HepG2 (cell line): ENCODE results near the gene LCN1. TPM values are rescaled to one million over a fixed set of nuclear protein-coding genes. Genes with fewer than 3 reads are reported as not detected.

ENCODE experiments used
- ATAC-seq: fragments of 200-7000 bp; cut with Tn5 transposase; 3 replicates; pipeline ENCODE4 v1.9.1; 2020; ENCODE audit warnings: mild to moderate bottlenecking, moderate library complexity
- BruUV-seq: library from RNA; stranded (reverse); fragments of 400-500 nt; replicated peaks from 2 replicates; lab custom pipeline; 2021; lab: Mats Ljungman, UMichigan
- CTCF ChIA-PET: fragments of 300-600 bp; formaldehyde crosslinking; extraction: SDS; loops from one replicate; lab custom pipeline; 2021; ENCODE audit warnings: low total read pairs, inconsistent platforms, low intra/inter-chr PET ratio; lab: Yijun Ruan, JAX
- POLR2A ChIA-PET: fragments of 350-600 bp; sonication (Branson Sonifier 250); formaldehyde crosslinking; loops from one replicate; lab custom pipeline; 2020; ENCODE audit warnings: antibody characterized with exemption, inconsistent platforms; lab: Yijun Ruan, JAX
- DNase-seq: peaks from one replicate; pipeline ENCODE4 v3.0.0-alpha.2; 2015; ENCODE audit warnings: low spot score
- FAIRE-seq: peaks from 3 replicates; lab custom pipeline; 2011; peaks lifted over from hg19 to GRCh38; lab: Jason Lieb, UNC
- H2AFZ ChIP-seq: one replicate; pipeline ENCODE4 v1.6.1; 2011; ENCODE audit warnings: low read length, inconsistent platforms
- H3K27ac ChIP-seq: fragments of 300-600 bp; 3 replicates; pipeline ENCODE4 v1.8.0; 2011; ENCODE audit warnings: mixed run types, mild to moderate bottlenecking, mixed read lengths, low read length, inconsistent platforms; ENCODE audit not compliant: insufficient read depth; ENCODE audit errors: extremely low read length
- H3K27me3 ChIP-seq, 2 experiments: fragments of 200-600 bp in 1 of 2; 2 replicates in 1 of 2; 3 replicates in 1 of 2; pipeline versions ENCODE4 v1.6.0 to v1.8.0; 2011; ENCODE audit warnings: low read length in 2 of 2, mild to moderate bottlenecking in 2 of 2, moderate library complexity in 2 of 2, inconsistent platforms in 1 of 2; ENCODE audit not compliant: insufficient read depth in 2 of 2, control insufficient read depth in 1 of 2
- H3K36me3 ChIP-seq, 2 experiments: fragments of 200-600 bp in 1 of 2; replicated peaks in 1 of 2; 2 replicates in 1 of 2; 3 replicates in 1 of 2; pipeline versions ENCODE4 v1.5.1 to v1.8.0; 2011; ENCODE audit warnings: low read length in 2 of 2, inconsistent platforms in 1 of 2; ENCODE audit not compliant: insufficient read depth in 2 of 2, control insufficient read depth in 1 of 2
- H3K4me1 ChIP-seq: 2 replicates; pipeline ENCODE4 v1.5.1; 2012; ENCODE audit warnings: low read length, inconsistent platforms; ENCODE audit not compliant: insufficient read depth
- H3K4me2 ChIP-seq: 2 replicates; pipeline ENCODE4 v1.6.0; 2011; ENCODE audit warnings: low read depth, low read length, inconsistent platforms
- H3K4me3 ChIP-seq, 3 experiments: fragments of 200-600 bp in 1 of 3; sonication (generic), shearing (Covaris generic) in 1 of 3; replicated peaks in 1 of 3; 2 replicates each; pipeline ENCODE4 v1.5.1; 2011 to 2016; ENCODE audit warnings: low read length in 3 of 3, inconsistent platforms in 2 of 3, low read depth in 2 of 3, mild to moderate bottlenecking in 2 of 3, control low read depth in 1 of 3, mixed read lengths in 1 of 3; ENCODE audit not compliant: insufficient read depth in 1 of 3
- H3K79me2 ChIP-seq: one replicate; pipeline ENCODE4 v1.6.1; 2011; ENCODE audit warnings: low read length, inconsistent platforms; ENCODE audit not compliant: insufficient read depth
- H3K9ac ChIP-seq: 2 replicates; pipeline ENCODE4 v1.6.0; 2011; ENCODE audit warnings: mild to moderate bottlenecking, low read depth, low read length, inconsistent platforms; ENCODE audit not compliant: insufficient read depth
- H3K9me3 ChIP-seq: 2 replicates; pipeline ENCODE4 v1.5.1; 2012; ENCODE audit warnings: mild to moderate bottlenecking, low read length
- H4K20me1 ChIP-seq: 2 replicates; pipeline ENCODE4 v1.6.0; 2011; ENCODE audit warnings: inconsistent platforms, mild to moderate bottlenecking, low read length, moderate library complexity; ENCODE audit not compliant: insufficient read depth
- ADNP ChIP-seq: sonication (generic); formaldehyde crosslinking; IDR thresholded peaks from 2 replicates; pipeline ENCODE4 v1.4.0; 2020; ENCODE audit warnings: missing genetic modification reagents
- BRCA1 ChIP-seq: sonication (generic); formaldehyde crosslinking; IDR thresholded peaks from 2 replicates; pipeline ENCODE4 v1.4.0; 2020; ENCODE audit warnings: missing genetic modification reagents
- HNRNPH1 ChIP-seq: fragments of 200-400 bp; formaldehyde crosslinking; optimal IDR thresholded peaks from 2 replicates; pipeline ENCODE3; 2017; ENCODE audit warnings: mild to moderate bottlenecking, low read depth, low read length
- NONO ChIP-seq, 2 experiments: fragments of 450-650 bp in 1 of 2; sonication (generic) in 1 of 2; formaldehyde crosslinking in 1 of 2; IDR thresholded peaks in 1 of 2; conservative IDR thresholded peaks in 1 of 2; 2 replicates each; pipeline versions ENCODE4 v1.6.1 to v1.8.0; 2017 to 2022; ENCODE audit warnings: mild to moderate bottlenecking in 1 of 2, missing genetic modification reagents in 1 of 2, moderate library complexity in 1 of 2
- NRL ChIP-seq: sonication (generic); formaldehyde crosslinking; IDR thresholded peaks from 2 replicates; pipeline ENCODE4 v1.5.0; 2020; ENCODE audit warnings: missing genetic modification reagents, mild to moderate bottlenecking, moderate library complexity, borderline replicate concordance
- ZNF383 ChIP-seq: sonication (generic); formaldehyde crosslinking; IDR thresholded peaks from 2 replicates; pipeline ENCODE4 v1.4.0; 2020; ENCODE audit warnings: missing genetic modification reagents, mild to moderate bottlenecking, borderline replicate concordance
- WGBS: methylation state at CpG from one replicate; pipeline ENCODE4 v1.1.6; 2017; ENCODE audit warnings: low lambda C conversion rate; 5-methylcytosine and 5-hydroxymethylcytosine counted together
- in situ Hi-C: cut with HindIII; loops from 2 replicates; pipeline ENCODE4 v1.10.0; 2017; ENCODE audit warnings: low pct_unique_long_range_greater_than_20kb; ENCODE audit not compliant: extremely low pct_ligation_motif_present
- intact Hi-C: fragments of 100-400 bp; cut with micrococcal nuclease; formaldehyde crosslinking; loops from one replicate; pipeline ENCODE4 v1.10.0; 2022; ENCODE audit not compliant: unreplicated experiment
- polyA plus RNA-seq, 8 experiments: library from polyadenylated mRNA; depleted of rRNA in 3 of 8; stranded (reverse) in 7 of 8; unstranded in 1 of 8; fragments of >200 nt; fragmentation: Illumina TruSeq in 4 of 8; extraction: Trizol in 4 of 8; gene quantifications; 2 replicates each; pipeline versions ENCODE4 v1.2.1 to v1.2.3, GENCODE V29; 2011 to 2016; ENCODE audit warnings: low read depth in 4 of 8, missing spikeins in 1 of 8, mixed read lengths in 1 of 8; ENCODE audit not compliant: insufficient read depth in 1 of 8
- total RNA-seq, 5 experiments: library from RNA; depleted of rRNA; stranded (reverse); fragments of >200 nt; fragmentation: Illumina TruSeq; extraction: Trizol; gene quantifications; 2 replicates each; pipeline ENCODE4 v1.2.3, GENCODE V29; 2016; ENCODE audit warnings: low read depth in 1 of 5
- TF ChIP-seq, protein P1 (sequence below): sonication (generic); formaldehyde crosslinking; IDR thresholded peaks from 2 replicates; pipeline ENCODE4 v1.8.1; 2023; ENCODE audit warnings: mild to moderate bottlenecking, missing genetic modification reagents
- TF ChIP-seq, protein P2 (sequence below): sonication (generic); formaldehyde crosslinking; IDR thresholded peaks from 2 replicates; pipeline ENCODE4 v1.4.0; 2020; ENCODE audit warnings: low read depth, missing genetic modification reagents
- TF ChIP-seq, protein P3 (sequence below): sonication (generic); formaldehyde crosslinking; IDR thresholded peaks from 2 replicates; pipeline ENCODE4 v1.5.0; 2020; ENCODE audit warnings: missing genetic modification reagents

LCN1 gene
- total and polyA plus RNA-seq, 2 of the 13 experiments (the other 11 are each of a cell fraction or from before 2014, with no cell fraction given): not detected

DNA sequence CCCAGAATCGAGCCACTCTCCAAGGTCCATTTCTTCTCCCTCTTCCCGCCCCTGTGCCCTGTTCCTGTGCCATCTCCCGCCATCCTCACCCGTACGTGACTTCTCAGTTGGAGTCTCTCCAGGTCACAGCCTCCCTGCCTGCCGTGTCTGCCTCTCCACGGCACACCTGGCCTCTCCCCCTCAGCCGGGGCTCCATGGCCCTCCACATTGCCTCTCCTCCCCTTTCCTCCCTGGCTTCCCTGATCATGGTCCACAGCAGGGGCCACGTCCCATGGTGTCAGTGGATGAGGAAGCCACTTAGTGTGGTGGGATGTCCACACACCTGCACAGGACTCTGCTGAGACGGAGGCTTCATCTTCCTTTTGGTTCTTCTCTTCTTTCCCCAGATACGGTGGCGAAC, 42.6 kb downstream of the LCN1 start (continued):
- TF ChIP-seq BRCA1 (CRISPR knock-in tag): no peak
- TF ChIP-seq, protein P1, sequence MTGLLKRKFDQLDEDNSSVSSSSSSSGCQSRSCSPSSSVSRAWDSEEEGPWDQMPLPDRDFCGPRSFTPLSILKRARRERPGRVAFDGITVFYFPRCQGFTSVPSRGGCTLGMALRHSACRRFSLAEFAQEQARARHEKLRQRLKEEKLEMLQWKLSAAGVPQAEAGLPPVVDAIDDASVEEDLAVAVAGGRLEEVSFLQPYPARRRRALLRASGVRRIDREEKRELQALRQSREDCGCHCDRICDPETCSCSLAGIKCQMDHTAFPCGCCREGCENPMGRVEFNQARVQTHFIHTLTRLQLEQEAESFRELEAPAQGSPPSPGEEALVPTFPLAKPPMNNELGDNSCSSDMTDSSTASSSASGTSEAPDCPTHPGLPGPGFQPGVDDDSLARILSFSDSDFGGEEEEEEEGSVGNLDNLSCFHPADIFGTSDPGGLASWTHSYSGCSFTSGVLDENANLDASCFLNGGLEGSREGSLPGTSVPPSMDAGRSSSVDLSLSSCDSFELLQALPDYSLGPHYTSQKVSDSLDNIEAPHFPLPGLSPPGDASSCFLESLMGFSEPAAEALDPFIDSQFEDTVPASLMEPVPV (CRISPR knock-in tag): no peak
- TF ChIP-seq, all 625 proteins: peak for 0

DNA sequence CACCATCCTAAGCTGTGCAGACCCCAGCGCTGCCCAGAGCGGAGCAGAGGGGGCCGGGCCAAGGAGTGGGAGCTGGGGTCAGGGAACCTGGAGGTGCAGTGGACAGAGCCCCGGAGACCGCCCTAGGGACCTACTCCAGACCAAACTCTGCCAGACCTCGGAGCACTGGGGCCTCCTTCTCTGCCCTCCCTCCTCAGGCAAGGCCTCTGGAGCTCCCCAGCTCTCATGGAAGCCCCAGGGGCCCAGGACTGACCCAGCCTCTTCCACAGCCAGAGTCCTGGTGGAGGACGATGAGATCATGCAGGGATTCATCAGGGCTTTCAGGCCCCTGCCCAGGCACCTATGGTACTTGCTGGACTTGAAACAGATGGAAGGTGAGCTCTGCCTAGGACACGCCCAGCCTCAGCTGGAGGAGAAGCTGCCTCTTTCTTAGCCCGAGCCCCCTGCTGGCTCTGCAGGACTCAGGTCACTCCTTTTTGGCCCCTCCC, 43.9 kb downstream of the LCN1 start:
- no peaks in the 10 kb centered on the region for H3K9me3 ChIP-seq
- H3K79me2 ChIP-seq: no peaks in the 10 kb centered on the region
- ATAC-seq: peak; percentile 36; the same call in 2 of the 3 replicates
- H4K20me1 ChIP-seq: no peaks in the 10 kb centered on the region
- H3K27ac ChIP-seq: no peak overlapping the region
- FAIRE-seq: no peak
- no peak for DNase-seq
- TF ChIP-seq NONO (IDR thresholded peaks at IDR 0.05) (no peak), NONO (CRISPR knock-in tag; conservative IDR thresholded peaks at IDR 0.05) (no peak)
- in situ Hi-C loops (no loop called here), intact Hi-C loops (no loop called here)
- H2AFZ ChIP-seq: no peak overlapping the region
- H3K4me2 ChIP-seq: no peak overlapping the region
- H3K4me1 ChIP-seq: peaks cover 17% of the 10 kb centered on the region
- peaks cover 4 to 37% of the 10 kb centered on the region in 2 experiments; a peak in 4 of 5 replicates for H3K27me3 ChIP-seq
- no peaks in the 10 kb centered on the region for H3K36me3 ChIP-seq
- POLR2A ChIA-PET: no interaction called here
- H3K9ac ChIP-seq: no peak overlapping the region
- H3K4me3 ChIP-seq: no peak overlapping the region
- CTCF ChIA-PET: no interaction called here
- 58% methylated on average over 2 of the region's 9 CpGs for WGBS
- BruUV-seq: no TSS peak

DNA sequence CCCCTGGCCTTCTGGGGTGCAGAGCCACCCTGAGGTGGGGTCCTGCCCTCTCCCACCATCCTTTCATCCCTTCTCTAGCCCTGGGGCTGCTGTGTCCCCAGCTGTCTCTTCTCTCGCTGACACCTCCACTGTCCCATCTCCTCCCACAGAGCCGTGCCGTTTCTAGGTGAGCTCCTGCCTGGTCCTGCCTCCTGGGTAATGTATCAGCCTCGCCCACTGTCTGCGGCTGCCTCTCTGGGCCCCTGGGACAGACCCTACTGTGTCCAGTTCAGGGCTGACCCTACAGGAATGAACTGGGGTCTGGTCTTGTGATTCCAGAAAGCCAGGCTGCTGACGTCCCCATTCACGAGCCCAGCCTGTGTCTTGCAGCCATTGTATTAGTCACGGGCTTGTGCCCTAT, 44.4 kb downstream of the LCN1 start:
- WGBS: 5% methylated on average over 8 of the region's 8 CpGs
- in situ Hi-C loops: no loop called here
- no peak for FAIRE-seq
- TF ChIP-seq, protein P2, sequence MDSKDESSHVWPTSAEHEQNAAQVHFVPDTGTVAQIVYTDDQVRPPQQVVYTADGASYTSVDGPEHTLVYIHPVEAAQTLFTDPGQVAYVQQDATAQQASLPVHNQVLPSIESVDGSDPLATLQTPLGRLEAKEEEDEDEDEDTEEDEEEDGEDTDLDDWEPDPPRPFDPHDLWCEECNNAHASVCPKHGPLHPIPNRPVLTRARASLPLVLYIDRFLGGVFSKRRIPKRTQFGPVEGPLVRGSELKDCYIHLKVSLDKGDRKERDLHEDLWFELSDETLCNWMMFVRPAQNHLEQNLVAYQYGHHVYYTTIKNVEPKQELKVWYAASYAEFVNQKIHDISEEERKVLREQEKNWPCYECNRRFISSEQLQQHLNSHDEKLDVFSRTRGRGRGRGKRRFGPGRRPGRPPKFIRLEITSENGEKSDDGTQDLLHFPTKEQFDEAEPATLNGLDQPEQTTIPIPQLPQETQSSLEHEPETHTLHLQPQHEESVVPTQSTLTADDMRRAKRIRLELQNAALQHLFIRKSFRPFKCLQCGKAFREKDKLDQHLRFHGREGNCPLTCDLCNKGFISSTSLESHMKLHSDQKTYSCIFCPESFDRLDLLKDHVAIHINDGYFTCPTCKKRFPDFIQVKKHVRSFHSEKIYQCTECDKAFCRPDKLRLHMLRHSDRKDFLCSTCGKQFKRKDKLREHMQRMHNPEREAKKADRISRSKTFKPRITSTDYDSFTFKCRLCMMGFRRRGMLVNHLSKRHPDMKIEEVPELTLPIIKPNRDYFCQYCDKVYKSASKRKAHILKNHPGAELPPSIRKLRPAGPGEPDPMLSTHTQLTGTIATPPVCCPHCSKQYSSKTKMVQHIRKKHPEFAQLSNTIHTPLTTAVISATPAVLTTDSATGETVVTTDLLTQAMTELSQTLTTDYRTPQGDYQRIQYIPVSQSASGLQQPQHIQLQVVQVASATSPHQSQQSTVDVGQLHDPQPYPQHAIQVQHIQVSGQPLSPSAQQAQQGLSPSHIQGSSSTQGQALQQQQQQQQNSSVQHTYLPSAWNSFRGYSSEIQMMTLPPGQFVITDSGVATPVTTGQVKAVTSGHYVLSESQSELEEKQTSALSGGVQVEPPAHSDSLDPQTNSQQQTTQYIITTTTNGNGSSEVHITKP: no peak
- TF ChIP-seq, protein P3, sequence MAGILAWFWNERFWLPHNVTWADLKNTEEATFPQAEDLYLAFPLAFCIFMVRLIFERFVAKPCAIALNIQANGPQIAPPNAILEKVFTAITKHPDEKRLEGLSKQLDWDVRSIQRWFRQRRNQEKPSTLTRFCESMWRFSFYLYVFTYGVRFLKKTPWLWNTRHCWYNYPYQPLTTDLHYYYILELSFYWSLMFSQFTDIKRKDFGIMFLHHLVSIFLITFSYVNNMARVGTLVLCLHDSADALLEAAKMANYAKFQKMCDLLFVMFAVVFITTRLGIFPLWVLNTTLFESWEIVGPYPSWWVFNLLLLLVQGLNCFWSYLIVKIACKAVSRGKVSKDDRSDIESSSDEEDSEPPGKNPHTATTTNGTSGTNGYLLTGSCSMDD (CRISPR knock-in tag): no peak
- no peak for TF ChIP-seq HNRNPH1
- TF ChIP-seq NRL (CRISPR knock-in tag): no peak
- no peak for TF ChIP-seq ZNF383 (CRISPR knock-in tag)
- no peak for TF ChIP-seq ADNP (CRISPR knock-in tag)

More for the DNA sequence above, 44.4 kb downstream of the LCN1 start:
- Histone ChIP-seq H3K36me3 (no peaks in the 10 kb centered on the region), H3K4me3 (no peak overlapping the region), H3K9me3 (no peaks in the 10 kb centered on the region), H3K79me2 (no peaks in the 10 kb centered on the region), H3K4me1 (peaks cover 17% of the 10 kb centered on the region), H2AFZ (no peak overlapping the region), H3K27ac (no peak overlapping the region), H3K4me2 (no peak overlapping the region), H4K20me1 (no peaks in the 10 kb centered on the region), H3K27me3 (peaks cover 4 to 34% of the 10 kb centered on the region in 2 experiments; a peak in 4 of 5 replicates), H3K9ac (no peak overlapping the region)
- ChIA-PET POLR2A (no interaction called here), CTCF (no interaction called here)
- ATAC-seq: no peak
- no TSS peak for BruUV-seq
- intact Hi-C loops: no loop called here
- no peak for DNase-seq
